Cortex of kidney (tissue), 1 donor: ENCODE measurements around the gene NEU1.
"Not testable (repeated sequence)": the region's sequence is repeated elsewhere in the genome, so short reads cannot be mapped to it uniquely, and the experiment has no call there.

Experiments
- DNase-seq: peaks from one replicate; lab custom pipeline; 2025; lab: John Stamatoyannopoulos, UW

The NEU1 gene

GRCh38 chr6:31817929-31818511, 44.6 kb downstream of the NEU1 start:
- not testable (repeated sequence) for DNase-seq

GRCh38 chr6:31817133-31817928, 45.3 kb downstream of the NEU1 start:
- DNase-seq, result not testable (repeated sequence)

DNA sequence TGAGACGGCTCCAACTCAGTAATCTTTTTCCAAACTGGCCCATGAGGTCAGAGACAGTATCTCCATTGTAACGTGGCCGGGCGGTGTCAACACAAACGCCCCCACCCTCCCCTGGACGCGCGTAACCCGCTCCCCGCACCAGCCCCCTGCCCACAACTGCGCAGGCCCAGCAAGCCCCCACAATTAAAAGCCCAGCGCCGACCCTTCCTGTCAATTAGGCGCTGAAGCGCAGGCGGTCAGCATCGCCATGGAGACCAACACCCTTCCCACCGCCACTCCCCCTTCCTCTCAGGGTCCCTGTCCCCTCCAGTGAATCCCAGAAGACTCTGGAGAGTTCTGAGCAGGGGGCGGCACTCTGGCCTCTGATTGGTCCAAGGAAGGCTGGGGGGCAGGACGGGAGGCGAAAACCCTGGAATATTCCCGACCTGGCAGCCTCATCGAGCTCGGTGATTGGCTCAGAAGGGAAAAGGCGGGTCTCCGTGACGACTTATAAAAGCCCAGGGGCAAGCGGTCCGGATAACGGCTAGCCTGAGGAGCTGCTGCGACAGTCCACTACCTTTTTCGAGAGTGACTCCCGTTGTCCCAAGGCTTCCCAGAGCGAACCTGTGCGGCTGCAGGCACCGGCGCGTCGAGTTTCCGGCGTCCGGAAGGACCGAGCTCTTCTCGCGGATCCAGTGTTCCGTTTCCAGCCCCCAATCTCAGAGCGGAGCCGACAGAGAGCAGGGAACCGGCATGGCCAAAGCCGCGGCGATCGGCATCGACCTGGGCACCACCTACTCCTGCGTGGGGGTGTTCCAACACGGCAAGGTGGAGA, 47.4 kb downstream of the NEU1 start, which contains the start of the genes HSPA1A and HSPA1L:
HSPA1A (plus strand) TSS at position 519 of the 814 bp plus-strand sequence; CDS start at position 733, 214 bp downstream.
HSPA1L (minus strand) TSS at position 259 of the 814 bp plus-strand sequence. CDS start 3,311 bp downstream, outside the sequence.
- peak; percentile 82 for DNase-seq

- DNase-seq, result no peak
These were observed 48.0 kb downstream of the NEU1 start for GRCh38 chr6:31814677-31815024.

DNA sequence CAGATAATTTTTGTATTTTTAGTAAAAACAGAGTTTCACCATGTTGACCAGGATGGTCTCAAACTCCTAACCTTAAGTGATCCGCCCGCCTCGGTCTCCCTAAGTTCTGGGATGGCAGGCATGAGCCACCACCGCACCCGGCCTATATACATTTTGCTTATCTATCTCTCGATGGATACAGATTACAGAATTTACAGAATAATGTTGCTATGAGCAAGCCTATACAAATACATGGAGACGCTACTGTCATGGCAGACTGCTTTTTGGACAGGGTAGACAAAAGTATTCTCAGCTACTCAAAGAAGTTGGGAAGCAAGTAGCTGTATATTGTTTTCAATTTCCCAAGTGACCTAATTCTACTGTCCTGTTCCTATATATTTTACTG, 49.2 kb downstream of the NEU1 start:
- no peak for DNase-seq

GRCh38 chr6:31811645-31812044, 51.0 kb downstream of the NEU1 start:
- no peak for DNase-seq

GRCh38 chr6:31808599-31808998, 54.0 kb downstream of the NEU1 start:
- not testable (repeated sequence) for DNase-seq
